Stomach (tissue), 9 donors: ENCODE data around the gene FAM20C. TPM values are rescaled to one million over a fixed set of nuclear protein-coding genes. Genes with fewer than 3 reads are reported as not detected.

Experiments used
- DNase-seq, 2 donors: peaks; one replicate each; pipeline versions ENCODE4 v3.0.0 to v3.0.0-alpha.2; 2013 to 2019
- H3K27ac ChIP-seq, 5 donors: fragments of 200-600 bp in 4 of 5; sonication (generic) in 4 of 5; one replicate each; pipeline ENCODE4 v1.5.1; 2013 to 2019; ENCODE audit warnings: mild to moderate bottlenecking in 1 of 5, moderate library complexity in 1 of 5
- H3K27me3 ChIP-seq, 3 donors: fragments of 200-600 bp; sonication (generic); one replicate each; pipeline ENCODE4 v1.5.1; 2017 to 2019; ENCODE audit warnings: mixed run types in 1 of 3
- H3K36me3 ChIP-seq, 4 donors: fragments of 200-600 bp; sonication (generic); 1 replicate in 3 of 4; 2 replicates in 1 of 4; pipeline ENCODE4 v1.5.1; 2016 to 2019
- H3K4me1 ChIP-seq, 4 donors: fragments of 200-600 bp; sonication (generic); one replicate each; pipeline ENCODE4 v1.5.1; 2016 to 2019
- H3K4me3 ChIP-seq, 4 donors: fragments of 200-600 bp; sonication (generic) in 3 of 4; one replicate each; pipeline ENCODE4 v1.5.1; 2016 to 2019; ENCODE audit warnings: mild to moderate bottlenecking in 1 of 4
- H3K9me3 ChIP-seq, 4 donors: fragments of 200-600 bp; sonication (generic); one replicate each; pipeline ENCODE4 v1.5.1; 2016 to 2019
- CTCF ChIP-seq, 7 experiments: fragments of 450-650 bp in 4 of 7; fragments of 200-600 bp in 3 of 7; sonication (generic) in 3 of 7; IDR thresholded peaks; one replicate each; pipeline ENCODE4 v1.5.1; 2016 to 2019; ENCODE audit warnings: antibody characterized with exemption in 7 of 7, control low read depth in 2 of 7, mild to moderate bottlenecking in 1 of 7
- EP300 ChIP-seq: sonication (generic); formaldehyde crosslinking; IDR thresholded peaks from one replicate; pipeline ENCODE4 v1.6.1; 2017; ENCODE audit warnings: antibody characterized with exemption
- POLR2A ChIP-seq, 4 donors: fragments of 450-650 bp; IDR thresholded peaks; one replicate each; pipeline ENCODE4 v1.6.1; 2016; ENCODE audit warnings: antibody characterized with exemption in 4 of 4, control low read depth in 2 of 4, mild to moderate bottlenecking in 1 of 4, moderate library complexity in 1 of 4
- POLR2AphosphoS5 ChIP-seq, 3 donors: sonication (generic); formaldehyde crosslinking; IDR thresholded peaks; one replicate each; pipeline ENCODE4 v1.6.1; 2016; ENCODE audit warnings: antibody characterized with exemption in 3 of 3
- WGBS, 5 donors: extraction: QIAGEN DNeasy Blood & Tissue Kit in 3 of 5; methylation state at CpG; one replicate each; pipeline versions ENCODE4 v1.1.5 to v1.1.7; 2013 to 2018; 5-methylcytosine and 5-hydroxymethylcytosine counted together
- intact Hi-C: fragments of 100-400 bp; cut with DNase I; formaldehyde crosslinking; loops from one replicate; pipeline ENCODE4 v1.15.1; 2023; ENCODE audit warnings: low total_unique reads
- polyA plus RNA-seq, 3 donors: library from polyadenylated mRNA; stranded (reverse); fragments of 200-250 nt; gene quantifications; one replicate each; pipeline ENCODE4 v1.2.3, GENCODE V29; 2013
- total RNA-seq, 5 donors: library from RNA; depleted of rRNA; stranded (reverse); fragments of >200 nt; gene quantifications; one replicate each; pipeline versions ENCODE4 v1.1.0 to v1.2.3, GENCODE V29; 2014 to 2016
- donor health status: healthy with polysubstance abuse.
- donor health status: Bipolar disorder and iron deficiency.
- donor health status: healthy.

Gene FAM20C
- total and polyA plus RNA-seq, 8 donors: 19.1 to 89.8 (median 34.5) TPM

- H3K4me3 ChIP-seq: no peak overlapping the region
- H3K36me3 ChIP-seq: peaks cover 0 to 2% (median under 1%) of the 10 kb centered on the region in 4 donors
- H3K9me3 ChIP-seq: no peaks in the 10 kb centered on the region
- DNase-seq: no peak
- 85 to 92% (median 86%) methylated on average over 19 to 21 of the region's 21 CpGs for WGBS, 5 donors
- no peak overlapping the region for H3K27ac ChIP-seq
- intact Hi-C loops: no loop called here
- H3K27me3 ChIP-seq: peaks cover 0 to 27% (median 0%) of the 10 kb centered on the region in 3 donors
- H3K4me1 ChIP-seq: peaks cover 22 to 34% (median 32%) of the 10 kb centered on the region in 4 donors
- TF ChIP-seq EP300: no peak
Measured at GRCh38 chr7:190196-190595, 2.2 kb upstream of the FAM20C start.

DNA sequence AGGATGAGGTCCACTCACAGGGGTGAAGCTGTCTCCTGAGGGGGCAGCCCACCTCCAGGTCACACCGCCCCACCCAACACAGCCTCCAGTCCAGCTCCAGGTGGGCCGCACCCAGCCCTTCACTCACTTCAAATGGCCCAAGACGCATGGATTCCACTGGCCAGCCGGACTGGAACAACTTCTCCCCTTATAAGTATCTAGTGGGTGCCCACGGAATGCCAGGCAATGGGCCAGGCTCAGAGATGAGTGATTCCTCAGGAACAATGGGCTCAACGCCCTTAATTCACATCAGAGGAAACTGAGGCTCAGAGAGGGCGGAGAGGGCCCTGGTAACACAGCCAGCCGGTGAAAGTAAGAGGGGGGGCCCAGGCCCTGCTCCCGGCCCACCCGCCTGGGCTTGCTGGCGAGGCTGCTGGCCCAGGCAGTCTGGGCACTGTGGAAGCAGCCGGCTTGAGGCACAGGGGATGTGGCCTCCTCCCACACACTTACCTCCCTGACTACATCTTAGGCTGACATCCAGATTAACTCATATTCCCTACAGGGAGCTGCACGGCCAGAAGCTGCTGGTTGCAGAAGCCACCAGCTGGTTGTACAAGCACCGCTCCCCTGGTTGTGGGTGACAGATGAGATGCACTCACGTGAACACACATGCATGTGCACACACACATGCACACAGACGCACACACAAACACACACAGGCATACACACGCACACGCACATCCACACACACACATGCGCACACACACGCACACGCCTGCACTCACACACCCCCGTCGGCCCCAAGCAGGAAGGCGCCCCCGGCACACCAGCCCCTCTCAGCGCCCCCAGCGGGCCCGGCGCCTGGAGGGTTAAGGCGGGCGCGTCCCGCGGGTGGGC lies 1.0 kb upstream of the FAM20C start:
- Histone ChIP-seq H3K36me3 (peaks cover 10 to 13% (median 12%) of the 10 kb centered on the region in 4 donors), H3K27ac (peak overlapping the region; percentile 89 to 95 (median 92)), H3K4me3 (peak overlapping the region; percentile 73 to 96 (median 86)), H3K9me3 (no peaks in the 10 kb centered on the region), H3K27me3 (peaks cover 0 to 27% (median 0%) of the 10 kb centered on the region in 3 donors), H3K4me1 (peaks cover 34 to 45% (median 43%) of the 10 kb centered on the region in 4 donors)
- intact Hi-C loops: no loop called here
- 23 to 37% (median 28%) methylated on average over 11 to 31 of the region's 34 CpGs for WGBS, 5 donors
- TF ChIP-seq EP300 (no peak), POLR2AphosphoS5 (IDR thresholded peaks at IDR 0.05) (peak in 1 of 3 donors; percentile 61), POLR2A (IDR thresholded peaks at IDR 0.05) (no peak), CTCF (IDR thresholded peaks at IDR 0.05) (no peak)
- peak in 1 of 2 donors; percentile 77 for DNase-seq

GRCh38 chr7:192701-193480 lies 520 bp downstream of the FAM20C start:
- intact Hi-C loops: no loop called here
- WGBS, 5 donors: 0 to 1% (median 1%) methylated on average over 1 to 112 of the region's 119 CpGs
- no peaks in the 10 kb centered on the region for H3K9me3 ChIP-seq
- H3K4me3 ChIP-seq: peak overlapping the region; percentile 73 to 96 (median 86)
- H3K36me3 ChIP-seq: peaks cover 26 to 29% (median 28%) of the 10 kb centered on the region in 4 donors
- peak; percentile 48 to 64 for DNase-seq
- peaks cover 45 to 59% (median 58%) of the 10 kb centered on the region in 4 donors for H3K4me1 ChIP-seq
- peaks cover 0 to 27% (median 0%) of the 10 kb centered on the region in 3 donors for H3K27me3 ChIP-seq
- TF ChIP-seq EP300 (no peak), POLR2A (IDR thresholded peaks at IDR 0.05) (no peak), POLR2AphosphoS5 (IDR thresholded peaks at IDR 0.05) (no peak), CTCF (IDR thresholded peaks at IDR 0.05) (no peak)
- H3K27ac ChIP-seq: peak overlapping the region; percentile 89 to 95 (median 92)

DNA sequence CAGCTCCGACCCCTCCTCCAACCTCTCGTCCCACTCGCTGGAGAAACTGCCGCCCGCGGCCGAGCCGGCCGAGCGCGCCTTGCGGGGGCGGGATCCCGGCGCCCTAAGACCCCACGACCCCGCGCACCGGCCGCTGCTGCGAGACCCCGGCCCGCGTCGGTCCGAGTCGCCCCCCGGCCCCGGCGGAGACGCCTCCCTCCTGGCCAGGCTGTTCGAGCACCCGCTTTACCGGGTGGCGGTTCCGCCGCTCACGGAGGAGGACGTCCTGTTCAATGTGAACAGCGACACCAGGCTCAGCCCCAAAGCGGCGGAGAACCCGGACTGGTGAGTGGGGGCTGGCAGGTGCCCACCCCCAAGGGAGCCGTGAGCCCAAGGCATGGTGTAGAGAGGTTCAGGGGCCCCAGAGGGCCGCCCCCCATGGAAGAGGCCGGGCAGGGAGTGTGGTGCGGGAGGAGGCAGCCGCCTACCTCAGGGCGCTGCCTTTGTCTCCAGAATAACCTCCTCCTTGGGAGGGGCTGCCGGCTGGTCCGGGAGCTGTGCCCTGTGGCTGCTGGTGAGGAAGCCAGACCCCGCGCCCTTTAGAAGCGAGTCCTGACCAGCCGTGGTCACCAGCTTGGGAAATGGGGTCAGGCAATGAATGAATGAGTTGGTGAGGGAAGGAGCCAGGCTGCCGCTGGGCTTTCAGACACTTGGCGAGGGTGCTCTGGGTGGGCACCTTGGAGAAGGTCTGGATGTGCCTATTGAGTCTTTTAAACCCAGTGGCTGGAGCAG lies 1.3 kb downstream of the FAM20C start:
- Histone ChIP-seq H3K4me3 (peak overlapping the region; percentile 73 to 96 (median 86)), H3K9me3 (no peaks in the 10 kb centered on the region), H3K27me3 (peaks cover 0 to 27% (median 0%) of the 10 kb centered on the region in 3 donors), H3K27ac (peak overlapping the region; percentile 61 to 95 (median 90)), H3K4me1 (peaks cover 45 to 67% (median 61%) of the 10 kb centered on the region in 4 donors), H3K36me3 (peaks cover 34 to 36% (median 35%) of the 10 kb centered on the region in 4 donors)
- TF ChIP-seq EP300 (no peak), POLR2A (IDR thresholded peaks at IDR 0.05) (no peak), POLR2AphosphoS5 (IDR thresholded peaks at IDR 0.05) (peak in 1 of 3 donors; percentile 5)
- DNase-seq: peak in 1 of 2 donors; percentile 49
- intact Hi-C loops: no loop called here
- 0 to 4% (median 3%) methylated on average over 5 to 57 of the region's 57 CpGs for WGBS, 5 donors
